Measurements from ENCODE around the gene ADAMTS12. TPM values are rescaled to one million over a fixed set of nuclear protein-coding genes. Genes with fewer than 3 reads are reported as not detected.

ADAMTS12 gene
- total and polyA plus RNA-seq, 2 experiments from 2014 or later: 9.1 to 17.1 TPM

GRCh38 chr5:33745101-33745770 is 146.6 kb downstream of the ADAMTS12 start (continued):
- TF ChIP-seq ZNF114 (CRISPR knock-in tag; IDR thresholded peaks at IDR 0.05): no peak
- no peak for TF ChIP-seq POLR2AphosphoS5 (IDR thresholded peaks at IDR 0.05; ENCODE audit: low read depth)
- no peak for TF ChIP-seq ETS1 (IDR thresholded peaks at IDR 0.05)

GRCh38 chr5:33743099-33743498 is 148.7 kb downstream of the ADAMTS12 start:
- Histone ChIP-seq H3K27ac (ENCODE audit: low read depth) (no peak overlapping the region), H3K4me1 (ENCODE audit: insufficient read depth) (peaks cover 14% of the 10 kb centered on the region), H4K20me1 (replicated peaks; ENCODE audit: insufficient read depth) (no peaks in the 10 kb centered on the region), H3K9me2 (ENCODE audit: insufficient read depth) (no peaks in the 10 kb centered on the region), H3K4me2 (no peak overlapping the region), H3K27me3 (ENCODE audit: insufficient read depth) (no peaks in the 10 kb centered on the region), H3K4me3 (no peak overlapping the region), H2AFZ (no peak overlapping the region), H3K79me2 (replicated peaks; ENCODE audit: insufficient read depth) (0 out of 2 replicates have a peak, but pooled peaks cover 3% of the 10 kb centered on the region), H3K36me3 (ENCODE audit: insufficient read depth) (no peaks in the 10 kb centered on the region), H3F3A (replicated peaks; ENCODE audit: low read depth) (no peaks in the 10 kb centered on the region)
- Mint-ChIP-seq H3K4me1 (peaks cover 18% of the 10 kb centered on the region), H3K9me3 (no peaks in the 10 kb centered on the region), H3K36me3 (ENCODE audit: low read depth) (no peaks in the 10 kb centered on the region), H3K4me3 (no peak overlapping the region), H3K27me3 (ENCODE audit: insufficient read depth, low read depth, poor library complexity) (peaks cover 4% of the 10 kb centered on the region), H3K27ac (peak overlapping the region; percentile 32; the same call in 1 of the 2 replicates)
- no peak for DNase-seq (ENCODE audit: low spot score)
- no peak for ATAC-seq
- no peak for TF ChIP-seq CREB1 (CRISPR knock-in tag; IDR thresholded peaks at IDR 0.05; ENCODE audit: low read depth)
- TF ChIP-seq EZH2 (IDR thresholded peaks at IDR 0.05; ENCODE audit: low read depth, unreplicated experiment): no peak
- no peak for TF ChIP-seq NANOG (IDR thresholded peaks at IDR 0.05; ENCODE audit: borderline replicate concordance)
- no peak for TF ChIP-seq ZNF331 (CRISPR knock-in tag; IDR thresholded peaks at IDR 0.05; ENCODE audit: low read depth)
- TF ChIP-seq POLR2AphosphoS5 (IDR thresholded peaks at IDR 0.05; ENCODE audit: low read depth): no peak
- TF ChIP-seq STAT1 (IDR thresholded peaks at IDR 0.05; ENCODE audit: unreplicated experiment): no peak
- TF ChIP-seq ETS1 (IDR thresholded peaks at IDR 0.05): no peak
- TF ChIP-seq, protein P1, sequence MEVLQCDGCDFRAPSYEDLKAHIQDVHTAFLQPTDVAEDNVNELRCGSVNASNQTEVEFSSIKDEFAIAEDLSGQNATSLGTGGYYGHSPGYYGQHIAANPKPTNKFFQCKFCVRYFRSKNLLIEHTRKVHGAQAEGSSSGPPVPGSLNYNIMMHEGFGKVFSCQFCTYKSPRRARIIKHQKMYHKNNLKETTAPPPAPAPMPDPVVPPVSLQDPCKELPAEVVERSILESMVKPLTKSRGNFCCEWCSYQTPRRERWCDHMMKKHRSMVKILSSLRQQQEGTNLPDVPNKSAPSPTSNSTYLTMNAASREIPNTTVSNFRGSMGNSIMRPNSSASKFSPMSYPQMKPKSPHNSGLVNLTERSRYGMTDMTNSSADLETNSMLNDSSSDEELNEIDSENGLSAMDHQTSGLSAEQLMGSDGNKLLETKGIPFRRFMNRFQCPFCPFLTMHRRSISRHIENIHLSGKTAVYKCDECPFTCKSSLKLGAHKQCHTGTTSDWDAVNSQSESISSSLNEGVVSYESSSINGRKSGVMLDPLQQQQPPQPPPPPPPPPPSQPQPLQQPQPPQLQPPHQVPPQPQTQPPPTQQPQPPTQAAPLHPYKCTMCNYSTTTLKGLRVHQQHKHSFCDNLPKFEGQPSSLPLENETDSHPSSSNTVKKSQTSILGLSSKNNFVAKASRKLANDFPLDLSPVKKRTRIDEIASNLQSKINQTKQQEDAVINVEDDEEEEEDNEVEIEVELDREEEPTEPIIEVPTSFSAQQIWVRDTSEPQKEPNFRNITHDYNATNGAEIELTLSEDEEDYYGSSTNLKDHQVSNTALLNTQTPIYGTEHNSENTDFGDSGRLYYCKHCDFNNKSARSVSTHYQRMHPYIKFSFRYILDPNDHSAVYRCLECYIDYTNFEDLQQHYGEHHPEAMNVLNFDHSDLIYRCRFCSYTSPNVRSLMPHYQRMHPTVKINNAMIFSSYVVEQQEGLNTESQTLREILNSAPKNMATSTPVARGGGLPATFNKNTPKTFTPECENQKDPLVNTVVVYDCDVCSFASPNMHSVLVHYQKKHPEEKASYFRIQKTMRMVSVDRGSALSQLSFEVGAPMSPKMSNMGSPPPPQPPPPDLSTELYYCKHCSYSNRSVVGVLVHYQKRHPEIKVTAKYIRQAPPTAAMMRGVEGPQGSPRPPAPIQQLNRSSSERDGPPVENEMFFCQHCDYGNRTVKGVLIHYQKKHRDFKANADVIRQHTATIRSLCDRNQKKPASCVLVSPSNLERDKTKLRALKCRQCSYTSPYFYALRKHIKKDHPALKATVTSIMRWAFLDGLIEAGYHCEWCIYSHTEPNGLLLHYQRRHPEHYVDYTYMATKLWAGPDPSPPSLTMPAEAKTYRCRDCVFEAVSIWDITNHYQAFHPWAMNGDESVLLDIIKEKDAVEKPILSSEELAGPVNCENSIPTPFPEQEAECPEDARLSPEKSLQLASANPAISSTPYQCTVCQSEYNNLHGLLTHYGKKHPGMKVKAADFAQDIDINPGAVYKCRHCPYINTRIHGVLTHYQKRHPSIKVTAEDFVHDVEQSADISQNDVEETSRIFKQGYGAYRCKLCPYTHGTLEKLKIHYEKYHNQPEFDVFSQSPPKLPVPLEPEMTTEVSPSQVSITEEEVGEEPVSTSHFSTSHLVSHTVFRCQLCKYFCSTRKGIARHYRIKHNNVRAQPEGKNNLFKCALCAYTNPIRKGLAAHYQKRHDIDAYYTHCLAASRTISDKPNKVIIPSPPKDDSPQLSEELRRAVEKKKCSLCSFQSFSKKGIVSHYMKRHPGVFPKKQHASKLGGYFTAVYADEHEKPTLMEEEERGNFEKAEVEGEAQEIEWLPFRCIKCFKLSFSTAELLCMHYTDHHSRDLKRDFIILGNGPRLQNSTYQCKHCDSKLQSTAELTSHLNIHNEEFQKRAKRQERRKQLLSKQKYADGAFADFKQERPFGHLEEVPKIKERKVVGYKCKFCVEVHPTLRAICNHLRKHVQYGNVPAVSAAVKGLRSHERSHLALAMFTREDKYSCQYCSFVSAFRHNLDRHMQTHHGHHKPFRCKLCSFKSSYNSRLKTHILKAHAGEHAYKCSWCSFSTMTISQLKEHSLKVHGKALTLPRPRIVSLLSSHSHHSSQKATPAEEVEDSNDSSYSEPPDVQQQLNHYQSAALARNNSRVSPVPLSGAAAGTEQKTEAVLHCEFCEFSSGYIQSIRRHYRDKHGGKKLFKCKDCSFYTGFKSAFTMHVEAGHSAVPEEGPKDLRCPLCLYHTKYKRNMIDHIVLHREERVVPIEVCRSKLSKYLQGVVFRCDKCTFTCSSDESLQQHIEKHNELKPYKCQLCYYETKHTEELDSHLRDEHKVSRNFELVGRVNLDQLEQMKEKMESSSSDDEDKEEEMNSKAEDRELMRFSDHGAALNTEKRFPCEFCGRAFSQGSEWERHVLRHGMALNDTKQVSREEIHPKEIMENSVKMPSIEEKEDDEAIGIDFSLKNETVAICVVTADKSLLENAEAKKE (CRISPR knock-in tag; IDR thresholded peaks at IDR 0.05): no peak
- no peak for TF ChIP-seq EZH2phosphoT487 (IDR thresholded peaks at IDR 0.05; ENCODE audit: unreplicated experiment)

All from GM23338 (cell line).